H1 (cell line): ENCODE measurements around the gene UGT2A2.

ENCODE experiments used
- BACH1 ChIP-seq: IDR thresholded peaks from 2 replicates; pipeline ENCODE4 v1.6.1; 2012; ENCODE audit warnings: low read length, improper control_type of control experiment
- BRCA1 ChIP-seq: IDR thresholded peaks from 2 replicates; pipeline ENCODE4 v1.6.1; 2012; ENCODE audit warnings: low read depth, low read length, improper control_type of control experiment
- POLR2A ChIP-seq, 2 experiments: IDR thresholded peaks; 1 replicate in 1 of 2; 2 replicates in 1 of 2; pipeline ENCODE4 v1.6.1; 2011; ENCODE audit warnings: low read depth in 2 of 2, low read length in 2 of 2, mild to moderate bottlenecking in 2 of 2; ENCODE audit errors: control extremely low read depth in 1 of 2
- TF ChIP-seq, protein P1 (sequence below), 3 experiments: IDR thresholded peaks; 1 replicate in 2 of 3; 2 replicates in 1 of 3; pipeline versions ENCODE4 v1.5.1 to v1.6.1; 2011; ENCODE audit warnings: low read length in 3 of 3, mild to moderate bottlenecking in 3 of 3, inconsistent platforms in 2 of 3, low read depth in 1 of 3, moderate library complexity in 1 of 3; ENCODE audit not compliant: insufficient read depth in 1 of 3; ENCODE audit errors: control extremely low read depth in 1 of 3

DNA sequence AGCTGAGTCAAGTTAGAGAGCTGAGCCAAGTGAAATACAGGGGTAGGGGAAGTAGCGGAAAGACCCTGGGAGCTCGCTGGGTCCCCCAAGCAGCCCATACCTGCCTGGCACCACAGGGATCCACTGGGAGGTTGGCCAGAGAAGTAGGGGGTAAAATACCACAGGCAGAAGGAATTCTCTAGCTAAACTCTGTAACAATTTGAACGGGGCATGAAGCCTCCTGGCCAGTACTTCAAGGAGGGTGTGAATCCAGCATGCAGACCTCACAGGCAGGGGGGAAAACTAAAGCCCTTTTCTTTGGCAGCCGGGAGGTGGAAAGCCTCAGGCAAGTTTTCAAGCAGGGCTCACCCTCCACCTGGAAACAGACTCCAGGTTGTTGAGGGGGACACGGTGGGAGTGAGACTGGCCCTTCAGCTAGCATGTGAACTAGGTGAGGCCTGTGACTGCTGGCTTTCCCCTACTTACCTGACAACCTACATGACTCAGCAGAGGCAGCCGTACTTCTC is 17.3 kb upstream of the UGT2A2 start:
- TF ChIP-seq, protein P1, sequence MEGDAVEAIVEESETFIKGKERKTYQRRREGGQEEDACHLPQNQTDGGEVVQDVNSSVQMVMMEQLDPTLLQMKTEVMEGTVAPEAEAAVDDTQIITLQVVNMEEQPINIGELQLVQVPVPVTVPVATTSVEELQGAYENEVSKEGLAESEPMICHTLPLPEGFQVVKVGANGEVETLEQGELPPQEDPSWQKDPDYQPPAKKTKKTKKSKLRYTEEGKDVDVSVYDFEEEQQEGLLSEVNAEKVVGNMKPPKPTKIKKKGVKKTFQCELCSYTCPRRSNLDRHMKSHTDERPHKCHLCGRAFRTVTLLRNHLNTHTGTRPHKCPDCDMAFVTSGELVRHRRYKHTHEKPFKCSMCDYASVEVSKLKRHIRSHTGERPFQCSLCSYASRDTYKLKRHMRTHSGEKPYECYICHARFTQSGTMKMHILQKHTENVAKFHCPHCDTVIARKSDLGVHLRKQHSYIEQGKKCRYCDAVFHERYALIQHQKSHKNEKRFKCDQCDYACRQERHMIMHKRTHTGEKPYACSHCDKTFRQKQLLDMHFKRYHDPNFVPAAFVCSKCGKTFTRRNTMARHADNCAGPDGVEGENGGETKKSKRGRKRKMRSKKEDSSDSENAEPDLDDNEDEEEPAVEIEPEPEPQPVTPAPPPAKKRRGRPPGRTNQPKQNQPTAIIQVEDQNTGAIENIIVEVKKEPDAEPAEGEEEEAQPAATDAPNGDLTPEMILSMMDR (IDR thresholded peaks at IDR 0.05; ENCODE audit: control extremely low read depth in 1 of 3, insufficient read depth in 1 of 3, low read depth in 1 of 3, low read length in 3 of 3): no peak
- TF ChIP-seq BRCA1 (no peak), BACH1 (no peak), POLR2A (IDR thresholded peaks at IDR 0.05; ENCODE audit: control extremely low read depth in 1 of 2, low read depth in 2 of 2, low read length in 2 of 2) (no peak)
